ENCODE results near the gene ITPKA. TPM values are rescaled to one million over a fixed set of nuclear protein-coding genes. Genes with fewer than 3 reads are reported as not detected.

ITPKA gene
- total and polyA plus RNA-seq, 2 of the 13 experiments (the other 11 are each of a cell fraction or from before 2014, with no cell fraction given), result 13.2 to 41.3 TPM

GRCh38 chr15:41495736-41496599 lies 2.3 kb downstream of the ITPKA start (continued):
- TF ChIP-seq ZNF564 (CRISPR knock-in tag; IDR thresholded peaks at IDR 0.05) (no peak; the same call in 1 of the 2 replicates), SSRP1 (CRISPR knock-in tag; IDR thresholded peaks at IDR 0.05) (no peak), ZNF678 (CRISPR knock-in tag; IDR thresholded peaks at IDR 0.05) (no peak), POLR2AphosphoS2 (IDR thresholded peaks at IDR 0.05; ENCODE audit: low read depth, low read length) (no peak), MTF1 (CRISPR knock-in tag; IDR thresholded peaks at IDR 0.05) (0 out of 2 replicates have a peak, but pooled peaks have one; percentile 47), ZNF572 (CRISPR knock-in tag; IDR thresholded peaks at IDR 0.05) (no peak), ZNF136 (CRISPR knock-in tag; IDR thresholded peaks at IDR 0.05; ENCODE audit: low read depth) (peak; percentile 83; the same call in 1 of the 2 replicates), ZNF816 (CRISPR knock-in tag; IDR thresholded peaks at IDR 0.05; ENCODE audit: borderline replicate concordance) (no peak; the same call in 1 of the 2 replicates), SETDB1 (CRISPR knock-in tag; IDR thresholded peaks at IDR 0.05; ENCODE audit: borderline replicate concordance) (no peak), ZNF160 (CRISPR knock-in tag; IDR thresholded peaks at IDR 0.05) (peak; percentile 86), KAT7 (CRISPR knock-in tag; IDR thresholded peaks at IDR 0.05; ENCODE audit: borderline replicate concordance) (peak; percentile 84; the same call in 1 of the 2 replicates), RNF2 (conservative IDR thresholded peaks at IDR 0.05; ENCODE audit: low read depth) (peak; percentile 71), ZNF484 (CRISPR knock-in tag; IDR thresholded peaks at IDR 0.05; ENCODE audit: borderline replicate concordance, low read depth) (0 out of 2 replicates have a peak, but pooled peaks have one; percentile 17), ZNF776 (CRISPR knock-in tag; IDR thresholded peaks at IDR 0.05) (peak; percentile 78; the same call in 1 of the 2 replicates), HNF4G (IDR thresholded peaks at IDR 0.05; ENCODE audit: borderline replicate concordance, low read depth, low read length) (peak; percentile 83), HNF4G (CRISPR knock-in tag; IDR thresholded peaks at IDR 0.05; ENCODE audit: borderline replicate concordance, low read depth) (peak; percentile 89), ZNF264 (CRISPR knock-in tag; IDR thresholded peaks at IDR 0.05) (peak; percentile 74), MED1 (CRISPR knock-in tag; IDR thresholded peaks at IDR 0.05) (peak; percentile 88), ZBTB8A (CRISPR knock-in tag; IDR thresholded peaks at IDR 0.05; ENCODE audit: borderline replicate concordance, low read depth) (0 out of 2 replicates have a peak, but pooled peaks have one; percentile 37)
- TF ChIP-seq, protein P1, sequence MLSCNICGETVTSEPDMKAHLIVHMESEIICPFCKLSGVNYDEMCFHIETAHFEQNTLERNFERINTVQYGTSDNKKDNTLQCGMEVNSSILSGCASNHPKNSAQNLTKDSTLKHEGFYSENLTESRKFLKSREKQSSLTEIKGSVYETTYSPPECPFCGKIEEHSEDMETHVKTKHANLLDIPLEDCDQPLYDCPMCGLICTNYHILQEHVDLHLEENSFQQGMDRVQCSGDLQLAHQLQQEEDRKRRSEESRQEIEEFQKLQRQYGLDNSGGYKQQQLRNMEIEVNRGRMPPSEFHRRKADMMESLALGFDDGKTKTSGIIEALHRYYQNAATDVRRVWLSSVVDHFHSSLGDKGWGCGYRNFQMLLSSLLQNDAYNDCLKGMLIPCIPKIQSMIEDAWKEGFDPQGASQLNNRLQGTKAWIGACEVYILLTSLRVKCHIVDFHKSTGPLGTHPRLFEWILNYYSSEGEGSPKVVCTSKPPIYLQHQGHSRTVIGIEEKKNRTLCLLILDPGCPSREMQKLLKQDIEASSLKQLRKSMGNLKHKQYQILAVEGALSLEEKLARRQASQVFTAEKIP (CRISPR knock-in tag; IDR thresholded peaks at IDR 0.05; ENCODE audit: borderline replicate concordance), result no peak
- TF ChIP-seq, protein P2, sequence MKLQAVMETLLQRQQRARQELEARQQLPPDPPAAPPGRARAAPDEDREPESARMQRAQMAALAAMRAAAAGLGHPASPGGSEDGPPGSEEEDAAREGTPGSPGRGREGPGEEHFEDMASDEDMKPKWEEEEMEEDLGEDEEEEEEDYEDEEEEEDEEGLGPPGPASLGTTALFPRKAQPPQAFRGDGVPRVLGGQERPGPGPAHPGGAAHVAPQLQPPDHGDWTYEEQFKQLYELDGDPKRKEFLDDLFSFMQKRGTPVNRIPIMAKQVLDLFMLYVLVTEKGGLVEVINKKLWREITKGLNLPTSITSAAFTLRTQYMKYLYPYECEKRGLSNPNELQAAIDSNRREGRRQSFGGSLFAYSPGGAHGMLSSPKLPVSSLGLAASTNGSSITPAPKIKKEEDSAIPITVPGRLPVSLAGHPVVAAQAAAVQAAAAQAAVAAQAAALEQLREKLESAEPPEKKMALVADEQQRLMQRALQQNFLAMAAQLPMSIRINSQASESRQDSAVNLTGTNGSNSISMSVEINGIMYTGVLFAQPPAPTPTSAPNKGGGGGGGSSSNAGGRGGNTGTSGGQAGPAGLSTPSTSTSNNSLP (IDR thresholded peaks at IDR 0.05; ENCODE audit: low read depth, low read length), result no peak
- TF ChIP-seq, protein P3, sequence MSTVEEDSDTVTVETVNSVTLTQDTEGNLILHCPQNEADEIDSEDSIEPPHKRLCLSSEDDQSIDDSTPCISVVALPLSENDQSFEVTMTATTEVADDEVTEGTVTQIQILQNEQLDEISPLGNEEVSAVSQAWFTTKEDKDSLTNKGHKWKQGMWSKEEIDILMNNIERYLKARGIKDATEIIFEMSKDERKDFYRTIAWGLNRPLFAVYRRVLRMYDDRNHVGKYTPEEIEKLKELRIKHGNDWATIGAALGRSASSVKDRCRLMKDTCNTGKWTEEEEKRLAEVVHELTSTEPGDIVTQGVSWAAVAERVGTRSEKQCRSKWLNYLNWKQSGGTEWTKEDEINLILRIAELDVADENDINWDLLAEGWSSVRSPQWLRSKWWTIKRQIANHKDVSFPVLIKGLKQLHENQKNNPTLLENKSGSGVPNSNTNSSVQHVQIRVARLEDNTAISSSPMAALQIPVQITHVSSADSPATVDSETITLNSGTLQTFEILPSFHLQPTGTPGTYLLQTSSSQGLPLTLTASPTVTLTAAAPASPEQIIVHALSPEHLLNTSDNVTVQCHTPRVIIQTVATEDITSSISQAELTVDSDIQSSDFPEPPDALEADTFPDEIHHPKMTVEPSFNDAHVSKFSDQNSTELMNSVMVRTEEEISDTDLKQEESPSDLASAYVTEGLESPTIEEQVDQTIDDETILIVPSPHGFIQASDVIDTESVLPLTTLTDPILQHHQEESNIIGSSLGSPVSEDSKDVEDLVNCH (CRISPR knock-in tag; IDR thresholded peaks at IDR 0.05), result no peak
- TF ChIP-seq, protein P4, sequence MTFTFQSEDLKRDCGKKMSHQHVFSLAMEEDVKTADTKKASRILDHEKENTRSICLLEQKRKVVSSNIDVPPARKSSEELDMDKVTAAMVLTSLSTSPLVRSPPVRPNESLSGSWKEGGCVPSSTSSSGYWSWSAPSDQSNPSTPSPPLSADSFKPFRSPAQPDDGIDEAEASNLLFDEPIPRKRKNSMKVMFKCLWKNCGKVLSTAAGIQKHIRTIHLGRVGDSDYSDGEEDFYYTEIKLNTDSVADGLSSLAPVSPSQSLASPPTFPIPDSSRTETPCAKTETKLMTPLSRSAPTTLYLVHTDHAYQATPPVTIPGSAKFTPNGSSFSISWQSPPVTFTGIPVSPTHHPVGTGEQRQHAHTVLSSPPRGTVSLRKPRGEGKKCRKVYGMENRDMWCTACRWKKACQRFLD (CRISPR knock-in tag; IDR thresholded peaks at IDR 0.05; ENCODE audit: borderline replicate concordance), result no peak; the same call in 1 of the 2 replicates
